WTC11 (cell line): ENCODE results near the gene GPC1.

ENCODE experiments used
- ATF2 ChIP-seq: sonication (generic); formaldehyde crosslinking; IDR thresholded peaks from 2 replicates; pipeline ENCODE4 v1.8.1; 2022; ENCODE audit warnings: low read depth, missing genetic modification reagents, borderline replicate concordance
- ATF6 ChIP-seq: sonication (generic); formaldehyde crosslinking; IDR thresholded peaks from 2 replicates; pipeline ENCODE4 v1.8.1; 2023; ENCODE audit warnings: mild to moderate bottlenecking, missing genetic modification reagents
- CTCF ChIP-seq: fragments of 200-600 bp; IDR thresholded peaks from 2 replicates; pipeline ENCODE4 v1.8.0; 2022; ENCODE audit warnings: antibody characterized with exemption
- ESRRA ChIP-seq: sonication (generic); formaldehyde crosslinking; IDR thresholded peaks from 2 replicates; pipeline ENCODE4 v1.8.1; 2022; ENCODE audit warnings: mild to moderate bottlenecking, missing genetic modification reagents, borderline replicate concordance
- GABPB1 ChIP-seq: sonication (generic); formaldehyde crosslinking; IDR thresholded peaks from 2 replicates; pipeline ENCODE4 v1.8.1; 2023; ENCODE audit warnings: mild to moderate bottlenecking, missing genetic modification reagents
- ZSCAN18 ChIP-seq: fragments of 250-450 bp; sonication (Bioruptor Pico); IDR thresholded peaks from 2 replicates; pipeline ENCODE4 v2.1.2; 2022; ENCODE audit warnings: mild to moderate bottlenecking, moderate library complexity

- no peak for TF ChIP-seq CTCF
- TF ChIP-seq ATF2 (CRISPR knock-in tag): no peak
- no peak for TF ChIP-seq ESRRA (CRISPR knock-in tag)
- no peak for TF ChIP-seq ATF6 (CRISPR knock-in tag)
- no peak for TF ChIP-seq GABPB1 (CRISPR knock-in tag)
- no peak for TF ChIP-seq ZSCAN18
Measured at GRCh38 chr2:240405133-240405532, 30.3 kb upstream of the GPC1 start.
